ENCODE data around the gene GABARAPL1. TPM values are rescaled to one million over a fixed set of nuclear protein-coding genes. Genes with fewer than 3 reads are reported as not detected.

Gene GABARAPL1
- total RNA-seq, 1 donor from 2014 or later, result 110 TPM

GRCh38 chr12:10249690-10250455, 37.2 kb downstream of the GABARAPL1 start:
- no peaks in the 10 kb centered on the region for H3K9me3 Mint-ChIP-seq (ENCODE audit: unreplicated experiment)

DNA sequence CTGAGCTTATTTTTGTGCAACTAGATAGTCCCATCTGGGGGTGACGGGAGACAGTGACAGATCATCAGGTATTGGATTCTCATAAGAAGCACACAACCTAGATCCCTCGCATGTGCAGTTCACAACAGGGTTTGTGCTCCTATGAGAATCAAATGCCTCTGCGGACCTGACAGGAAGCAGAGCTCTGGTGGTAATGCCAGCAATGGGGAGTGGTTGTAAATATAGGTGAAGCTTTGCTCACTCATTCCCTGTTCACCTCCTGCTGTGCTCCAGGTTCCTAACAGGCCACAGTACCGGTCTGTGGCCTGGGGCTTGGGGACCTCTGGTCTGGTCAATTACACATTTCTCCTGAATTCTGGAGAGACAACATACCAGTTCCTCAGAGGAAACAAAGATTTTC, 39.0 kb downstream of the GABARAPL1 start:
- DNase-seq, result no peak
- Mint-ChIP-seq H3K4me3 (ENCODE audit: unreplicated experiment) (no peak overlapping the region), H3K36me3 (ENCODE audit: unreplicated experiment) (no peaks in the 10 kb centered on the region), H3K9me3 (ENCODE audit: unreplicated experiment) (no peaks in the 10 kb centered on the region), H3K27me3 (ENCODE audit: unreplicated experiment) (peaks cover 2% of the 10 kb centered on the region), H3K27ac (ENCODE audit: unreplicated experiment) (no peak overlapping the region), H3K4me1 (ENCODE audit: low read depth, unreplicated experiment) (no peaks in the 10 kb centered on the region)
- TF ChIP-seq, protein P1, sequence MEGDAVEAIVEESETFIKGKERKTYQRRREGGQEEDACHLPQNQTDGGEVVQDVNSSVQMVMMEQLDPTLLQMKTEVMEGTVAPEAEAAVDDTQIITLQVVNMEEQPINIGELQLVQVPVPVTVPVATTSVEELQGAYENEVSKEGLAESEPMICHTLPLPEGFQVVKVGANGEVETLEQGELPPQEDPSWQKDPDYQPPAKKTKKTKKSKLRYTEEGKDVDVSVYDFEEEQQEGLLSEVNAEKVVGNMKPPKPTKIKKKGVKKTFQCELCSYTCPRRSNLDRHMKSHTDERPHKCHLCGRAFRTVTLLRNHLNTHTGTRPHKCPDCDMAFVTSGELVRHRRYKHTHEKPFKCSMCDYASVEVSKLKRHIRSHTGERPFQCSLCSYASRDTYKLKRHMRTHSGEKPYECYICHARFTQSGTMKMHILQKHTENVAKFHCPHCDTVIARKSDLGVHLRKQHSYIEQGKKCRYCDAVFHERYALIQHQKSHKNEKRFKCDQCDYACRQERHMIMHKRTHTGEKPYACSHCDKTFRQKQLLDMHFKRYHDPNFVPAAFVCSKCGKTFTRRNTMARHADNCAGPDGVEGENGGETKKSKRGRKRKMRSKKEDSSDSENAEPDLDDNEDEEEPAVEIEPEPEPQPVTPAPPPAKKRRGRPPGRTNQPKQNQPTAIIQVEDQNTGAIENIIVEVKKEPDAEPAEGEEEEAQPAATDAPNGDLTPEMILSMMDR (IDR thresholded peaks at IDR 0.05; ENCODE audit: partially characterized antibody, unreplicated experiment), result no peak

More at GRCh38 chr12:10249690-10250455, 37.2 kb downstream of the GABARAPL1 start:
- TF ChIP-seq, protein P1 (IDR thresholded peaks at IDR 0.05; ENCODE audit: partially characterized antibody, unreplicated experiment), result no peak
- Mint-ChIP-seq H3K27me3 (ENCODE audit: unreplicated experiment) (peaks cover 2% of the 10 kb centered on the region), H3K4me3 (ENCODE audit: unreplicated experiment) (no peak overlapping the region), H3K4me1 (ENCODE audit: low read depth, unreplicated experiment) (no peaks in the 10 kb centered on the region), H3K27ac (ENCODE audit: unreplicated experiment) (no peak overlapping the region), H3K36me3 (ENCODE audit: unreplicated experiment) (no peaks in the 10 kb centered on the region)
- DNase-seq, result no peak

- Mint-ChIP-seq H3K27ac (ENCODE audit: unreplicated experiment) (no peak overlapping the region), H3K36me3 (ENCODE audit: unreplicated experiment) (no peaks in the 10 kb centered on the region), H3K4me3 (ENCODE audit: unreplicated experiment) (no peak overlapping the region), H3K4me1 (ENCODE audit: low read depth, unreplicated experiment) (no peaks in the 10 kb centered on the region), H3K27me3 (ENCODE audit: unreplicated experiment) (peaks cover 2% of the 10 kb centered on the region), H3K9me3 (ENCODE audit: unreplicated experiment) (no peaks in the 10 kb centered on the region)
- TF ChIP-seq, protein P1 (IDR thresholded peaks at IDR 0.05; ENCODE audit: partially characterized antibody, unreplicated experiment), result no peak
- no peak for DNase-seq
Observed at GRCh38 chr12:10252201-10252600, 39.5 kb downstream of the GABARAPL1 start.

GRCh38 chr12:10256064-10256463, 43.4 kb downstream of the GABARAPL1 start:
- H3K4me3 Mint-ChIP-seq (ENCODE audit: unreplicated experiment), result no peak overlapping the region
- no peak overlapping the region for H3K27ac Mint-ChIP-seq (ENCODE audit: unreplicated experiment)
- TF ChIP-seq, protein P1 (IDR thresholded peaks at IDR 0.05; ENCODE audit: partially characterized antibody, unreplicated experiment), result no peak

DNA sequence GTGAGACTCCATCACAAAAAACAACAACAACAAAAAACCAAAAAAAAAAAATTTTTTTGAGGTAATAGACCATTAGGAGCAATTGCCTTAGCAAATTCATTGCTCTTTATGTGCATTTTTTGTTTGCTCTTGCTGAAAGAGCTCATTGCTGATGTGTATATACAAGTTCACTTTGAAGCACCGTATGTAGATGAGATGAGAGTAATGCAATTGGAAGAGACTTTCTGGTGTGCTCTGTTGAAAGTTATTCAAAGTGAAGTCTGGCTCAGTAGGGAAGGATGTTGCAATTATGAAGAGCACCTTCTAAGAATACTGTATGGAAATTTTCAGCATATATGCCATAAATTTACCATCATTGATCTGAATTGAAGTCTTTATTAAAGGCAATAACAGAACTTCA, 48.2 kb downstream of the GABARAPL1 start:
- H3K4me3 Mint-ChIP-seq (ENCODE audit: unreplicated experiment), result no peak overlapping the region
- DNase-seq, result no peak
- TF ChIP-seq, protein P1 (IDR thresholded peaks at IDR 0.05; ENCODE audit: partially characterized antibody, unreplicated experiment), result no peak
- H3K4me1 Mint-ChIP-seq (ENCODE audit: low read depth, unreplicated experiment), result no peaks in the 10 kb centered on the region
- no peaks in the 10 kb centered on the region for H3K36me3 Mint-ChIP-seq (ENCODE audit: unreplicated experiment)
- no peaks in the 10 kb centered on the region for H3K27me3 Mint-ChIP-seq (ENCODE audit: unreplicated experiment)
- no peak overlapping the region for H3K27ac Mint-ChIP-seq (ENCODE audit: unreplicated experiment)
- no peaks in the 10 kb centered on the region for H3K9me3 Mint-ChIP-seq (ENCODE audit: unreplicated experiment)

More at GRCh38 chr12:10256064-10256463, 43.4 kb downstream of the GABARAPL1 start:
- H3K4me1 Mint-ChIP-seq (ENCODE audit: low read depth, unreplicated experiment), result no peaks in the 10 kb centered on the region
- DNase-seq, result no peak
- no peaks in the 10 kb centered on the region for H3K27me3 Mint-ChIP-seq (ENCODE audit: unreplicated experiment)
- no peaks in the 10 kb centered on the region for H3K36me3 Mint-ChIP-seq (ENCODE audit: unreplicated experiment)
- no peaks in the 10 kb centered on the region for H3K9me3 Mint-ChIP-seq (ENCODE audit: unreplicated experiment)
